ENCODE results near the gene C5AR1.
"Not testable (repeated sequence)": the region's sequence is repeated elsewhere in the genome, so short reads cannot be mapped to it uniquely, and the experiment has no call there.

The C5AR1 gene

GRCh38 chr19:47309608-47310007, at the start of gene C5AR1:
TSS of gene C5AR1 (plus strand) at chr19:47309861. CDS start at chr19:47309896, 35 bp downstream.
- H3K4me3 Mint-ChIP-seq: no peak within 1 kb of the TSS
- H3K36me3 Mint-ChIP-seq: no peaks in the 10 kb centered on the region
- peaks cover 15% of the 10 kb centered on the region for H3K4me1 Mint-ChIP-seq
- H3K27me3 Mint-ChIP-seq: peaks cover 74% of the 10 kb centered on the region
- H3K27ac Mint-ChIP-seq: no peak within 1 kb of the TSS
- no peaks in the 10 kb centered on the region for H3K9me3 Mint-ChIP-seq
- ATAC-seq: no peak

- Mint-ChIP-seq H3K4me1 (peaks cover 52% of the 10 kb centered on the region), H3K4me3 (no peak overlapping the region), H3K27ac (peak overlapping the region; percentile 42), H3K27me3 (no peaks in the 10 kb centered on the region), H3K36me3 (peaks cover 55% of the 10 kb centered on the region), H3K9me3 (no peaks in the 10 kb centered on the region)
- no peak for ATAC-seq
Measured at GRCh38 chr19:47260476-47260875, 49.2 kb upstream of the C5AR1 start.

- H3K4me1 Mint-ChIP-seq: peaks cover 45% of the 10 kb centered on the region
- H3K9me3 Mint-ChIP-seq, H3K27me3 Mint-ChIP-seq: not testable (repeated sequence)
- H3K27ac Mint-ChIP-seq: peak overlapping the region; percentile 87
- peak; percentile 95 for ATAC-seq
- H3K36me3 Mint-ChIP-seq: peaks cover 69% of the 10 kb centered on the region
- peak overlapping the region; percentile 16 for H3K4me3 Mint-ChIP-seq
Measured at GRCh38 chr19:47261946-47262793, 47.5 kb upstream of the C5AR1 start.

GRCh38 chr19:47264629-47265028, 45.0 kb upstream of the C5AR1 start:
- H3K4me3 Mint-ChIP-seq: no peak overlapping the region
- H3K27me3 Mint-ChIP-seq: no peaks in the 10 kb centered on the region
- no peaks in the 10 kb centered on the region for H3K9me3 Mint-ChIP-seq
- peaks cover 25% of the 10 kb centered on the region for H3K4me1 Mint-ChIP-seq
- peak overlapping the region; percentile 37 for H3K27ac Mint-ChIP-seq
- no peak for ATAC-seq
- peaks cover 56% of the 10 kb centered on the region for H3K36me3 Mint-ChIP-seq

GRCh38 chr19:47266401-47266941, 43.2 kb upstream of the C5AR1 start:
- no peak for ATAC-seq
- Mint-ChIP-seq H3K27ac (no peak overlapping the region), H3K9me3 (no peaks in the 10 kb centered on the region), H3K27me3 (no peaks in the 10 kb centered on the region), H3K36me3 (peaks cover 57% of the 10 kb centered on the region), H3K4me3 (no peak overlapping the region), H3K4me1 (peaks cover 11% of the 10 kb centered on the region)

- no peak for ATAC-seq
- Mint-ChIP-seq H3K27me3 (no peaks in the 10 kb centered on the region), H3K9me3 (no peaks in the 10 kb centered on the region), H3K36me3 (peaks cover 61% of the 10 kb centered on the region), H3K4me3 (no peak overlapping the region), H3K27ac (no peak overlapping the region), H3K4me1 (peaks cover 15% of the 10 kb centered on the region)
Measured at GRCh38 chr19:47267350-47267759, 42.3 kb upstream of the C5AR1 start.

- H3K27ac Mint-ChIP-seq: no peak overlapping the region
- peaks cover 59% of the 10 kb centered on the region for H3K36me3 Mint-ChIP-seq
- H3K9me3 Mint-ChIP-seq: no peaks in the 10 kb centered on the region
- H3K4me3 Mint-ChIP-seq: no peak overlapping the region
- no peaks in the 10 kb centered on the region for H3K27me3 Mint-ChIP-seq
- ATAC-seq: no peak
- H3K4me1 Mint-ChIP-seq: peaks cover 15% of the 10 kb centered on the region
Measured at GRCh38 chr19:47268028-47268427, 41.6 kb upstream of the C5AR1 start.

- H3K27ac Mint-ChIP-seq: no peak overlapping the region
Measured at GRCh38 chr19:47269596-47269995, 40.1 kb upstream of the C5AR1 start.

GRCh38 chr19:47270408-47270807, 39.3 kb upstream of the C5AR1 start:
- Mint-ChIP-seq H3K27me3 (no peaks in the 10 kb centered on the region), H3K9me3 (no peaks in the 10 kb centered on the region), H3K4me3 (no peak overlapping the region), H3K4me1 (peaks cover 19% of the 10 kb centered on the region), H3K27ac (no peak overlapping the region), H3K36me3 (peaks cover 48% of the 10 kb centered on the region)
- no peak for ATAC-seq

More at GRCh38 chr19:47269596-47269995, 40.1 kb upstream of the C5AR1 start:
- peaks cover 52% of the 10 kb centered on the region for H3K36me3 Mint-ChIP-seq
- H3K27me3 Mint-ChIP-seq: no peaks in the 10 kb centered on the region
- H3K4me3 Mint-ChIP-seq: no peak overlapping the region
- H3K9me3 Mint-ChIP-seq: no peaks in the 10 kb centered on the region
- ATAC-seq: no peak
- H3K4me1 Mint-ChIP-seq: peaks cover 16% of the 10 kb centered on the region

- Mint-ChIP-seq H3K4me3 (peak overlapping the region; percentile 85), H3K27me3 (no peaks in the 10 kb centered on the region), H3K36me3 (peaks cover 42% of the 10 kb centered on the region), H3K4me1 (peaks cover 26% of the 10 kb centered on the region), H3K27ac (peak overlapping the region; percentile 97), H3K9me3 (no peaks in the 10 kb centered on the region)
- ATAC-seq: no peak
Measured at GRCh38 chr19:47271949-47272348, 37.7 kb upstream of the C5AR1 start.

- peaks cover 29% of the 10 kb centered on the region for H3K4me1 Mint-ChIP-seq
- no peak for ATAC-seq
- peak overlapping the region; percentile 85 for H3K4me3 Mint-ChIP-seq
- peak overlapping the region; percentile 97 for H3K27ac Mint-ChIP-seq
- no peaks in the 10 kb centered on the region for H3K27me3 Mint-ChIP-seq
- peaks cover 37% of the 10 kb centered on the region for H3K36me3 Mint-ChIP-seq
- no peaks in the 10 kb centered on the region for H3K9me3 Mint-ChIP-seq
Measured at GRCh38 chr19:47272448-47273312, 37.0 kb upstream of the C5AR1 start.

GRCh38 chr19:47273313-47274070, 36.2 kb upstream of the C5AR1 start:
- peaks cover 34% of the 10 kb centered on the region for H3K4me1 Mint-ChIP-seq
- peak; percentile 85 for ATAC-seq
- peaks cover 37% of the 10 kb centered on the region for H3K36me3 Mint-ChIP-seq
- peak overlapping the region; percentile 85 for H3K4me3 Mint-ChIP-seq
- H3K27ac Mint-ChIP-seq: peak overlapping the region; percentile 97
- no peaks in the 10 kb centered on the region for H3K27me3 Mint-ChIP-seq
- no peaks in the 10 kb centered on the region for H3K9me3 Mint-ChIP-seq

GRCh38 chr19:47274071-47274890, 35.4 kb upstream of the C5AR1 start, which contains the start of gene INAFM1:
TSS of gene INAFM1 (plus strand) at chr19:47274885. CDS start at chr19:47274920, 35 bp downstream.
- H3K4me3 Mint-ChIP-seq: peak within 1 kb of the TSS; percentile 85

More at GRCh38 chr19:47274071-47274890, 35.4 kb upstream of the C5AR1 start, which contains the start of gene INAFM1:
- peak; percentile 86 for ATAC-seq
- no peaks in the 10 kb centered on the region for H3K27me3 Mint-ChIP-seq
- H3K36me3 Mint-ChIP-seq: peaks cover 36% of the 10 kb centered on the region
- peaks cover 34% of the 10 kb centered on the region for H3K4me1 Mint-ChIP-seq
- no peaks in the 10 kb centered on the region for H3K9me3 Mint-ChIP-seq
- peak within 1 kb of the TSS; percentile 97 for H3K27ac Mint-ChIP-seq

All from stimulated activated memory B cell treated with anti-CD40 and anti-IgM and Interleukin-4, amounts not matched to agents 10 μg/mL and 1 μg/mL and 100 μg/mL, for 72 hours (primary cell).